GM19193 (cell line): ENCODE data around the gene RALY.

Experiments used
- POLR2A ChIP-seq: IDR thresholded peaks from 4 replicates; pipeline ENCODE4 v1.6.1; 2011; ENCODE audit not compliant: insufficient read depth, insufficient read length; ENCODE audit errors: extremely low read depth

RALY gene

GRCh38 chr20:34085544-34086040, 91.9 kb downstream of the RALY start:
- TF ChIP-seq POLR2A = no peak

GRCh38 chr20:34088305-34089174, 94.8 kb downstream of the RALY start:
- TF ChIP-seq POLR2A = peak; percentile 2

GRCh38 chr20:34089175-34089479, 95.4 kb downstream of the RALY start:
- TF ChIP-seq POLR2A = no peak

- TF ChIP-seq POLR2A = peak; percentile 17
Measured at GRCh38 chr20:34089655-34090345, 96.1 kb downstream of the RALY start.

- no peak for TF ChIP-seq POLR2A
Measured at GRCh38 chr20:34090645-34091044, 96.9 kb downstream of the RALY start.

- no peak for TF ChIP-seq POLR2A
Measured at GRCh38 chr20:34091637-34092200, 98.0 kb downstream of the RALY start.

- TF ChIP-seq POLR2A = no peak
Measured at GRCh38 chr20:34093895-34094294, 100.2 kb downstream of the RALY start.

- TF ChIP-seq POLR2A = no peak
Measured at GRCh38 chr20:34095825-34096224, 102.1 kb downstream of the RALY start.

- TF ChIP-seq POLR2A = no peak
Measured at GRCh38 chr20:34096699-34097444, 103.2 kb downstream of the RALY start.

GRCh38 chr20:34098570-34098969, 104.9 kb downstream of the RALY start:
- TF ChIP-seq POLR2A = no peak

GRCh38 chr20:34099675-34100074, 106.0 kb downstream of the RALY start:
- TF ChIP-seq POLR2A = no peak

- no peak for TF ChIP-seq POLR2A
Measured at GRCh38 chr20:34100576-34100975, 106.9 kb downstream of the RALY start.

GRCh38 chr20:34102342-34102741, 108.6 kb downstream of the RALY start:
- no peak for TF ChIP-seq POLR2A

GRCh38 chr20:34104059-34104458, 110.3 kb downstream of the RALY start:
- TF ChIP-seq POLR2A = no peak
